Measurements from ENCODE around the gene GREB1. TPM values are rescaled to one million over a fixed set of nuclear protein-coding genes. Genes with fewer than 3 reads are reported as not detected.
A peak's percentile ranks its signal among the peaks of the same experiment; 100 is the strongest.

Gene GREB1
- total RNA-seq, 1 donor from 2014 or later, result 82.5 TPM

GRCh38 chr2:11567631-11568031, 33.8 kb downstream of the GREB1 start:
- H3K27ac Mint-ChIP-seq, result no peak overlapping the region
- no peak for TF ChIP-seq CTCF (IDR thresholded peaks at IDR 0.05; ENCODE audit: unreplicated experiment)
- H3K27me3 Mint-ChIP-seq, result no peaks in the 10 kb centered on the region
- H3K4me3 Mint-ChIP-seq (ENCODE audit: low read depth), result no peak overlapping the region
- no peaks in the 10 kb centered on the region for H3K4me1 Mint-ChIP-seq (ENCODE audit: low read depth)
- H3K9me3 Mint-ChIP-seq (ENCODE audit: low read depth), result no peaks in the 10 kb centered on the region
- H3K36me3 Mint-ChIP-seq (ENCODE audit: insufficient read depth), result peaks cover 10% of the 10 kb centered on the region
- no peak for DNase-seq (ENCODE audit: low spot score, unreplicated experiment)

- Mint-ChIP-seq H3K4me3 (ENCODE audit: low read depth) (no peak overlapping the region), H3K36me3 (ENCODE audit: insufficient read depth) (peaks cover 10% of the 10 kb centered on the region), H3K27me3 (no peaks in the 10 kb centered on the region), H3K27ac (no peak overlapping the region), H3K4me1 (ENCODE audit: low read depth) (no peaks in the 10 kb centered on the region), H3K9me3 (ENCODE audit: low read depth) (no peaks in the 10 kb centered on the region)
- no peak for TF ChIP-seq CTCF (IDR thresholded peaks at IDR 0.05; ENCODE audit: unreplicated experiment)
- DNase-seq (ENCODE audit: low spot score, unreplicated experiment), result no peak
Observed at GRCh38 chr2:11568436-11568835, 34.6 kb downstream of the GREB1 start.

- TF ChIP-seq CTCF (IDR thresholded peaks at IDR 0.05; ENCODE audit: unreplicated experiment), result no peak
- H3K9me3 Mint-ChIP-seq (ENCODE audit: low read depth), result no peaks in the 10 kb centered on the region
- peak overlapping the region; percentile 47 for H3K27ac Mint-ChIP-seq
- peaks cover 9% of the 10 kb centered on the region for H3K36me3 Mint-ChIP-seq (ENCODE audit: insufficient read depth)
- no peak for DNase-seq (ENCODE audit: low spot score, unreplicated experiment)
- H3K27me3 Mint-ChIP-seq, result no peaks in the 10 kb centered on the region
- no peak overlapping the region for H3K4me3 Mint-ChIP-seq (ENCODE audit: low read depth)
- H3K4me1 Mint-ChIP-seq (ENCODE audit: low read depth), result no peaks in the 10 kb centered on the region
Observed at GRCh38 chr2:11569636-11570035, 35.8 kb downstream of the GREB1 start.

GRCh38 chr2:11571170-11571569, 37.3 kb downstream of the GREB1 start:
- no peak overlapping the region for H3K27ac Mint-ChIP-seq
- H3K9me3 Mint-ChIP-seq (ENCODE audit: low read depth), result no peaks in the 10 kb centered on the region
- no peak for TF ChIP-seq CTCF (IDR thresholded peaks at IDR 0.05; ENCODE audit: unreplicated experiment)
- no peaks in the 10 kb centered on the region for H3K4me1 Mint-ChIP-seq (ENCODE audit: low read depth)
- no peak overlapping the region for H3K4me3 Mint-ChIP-seq (ENCODE audit: low read depth)
- no peak for DNase-seq (ENCODE audit: low spot score, unreplicated experiment)
- peaks cover 8% of the 10 kb centered on the region for H3K36me3 Mint-ChIP-seq (ENCODE audit: insufficient read depth)
- no peaks in the 10 kb centered on the region for H3K27me3 Mint-ChIP-seq

GRCh38 chr2:11572996-11573395, 39.2 kb downstream of the GREB1 start:
- DNase-seq (ENCODE audit: low spot score, unreplicated experiment), result no peak
- no peaks in the 10 kb centered on the region for H3K9me3 Mint-ChIP-seq (ENCODE audit: low read depth)
- no peak for TF ChIP-seq CTCF (IDR thresholded peaks at IDR 0.05; ENCODE audit: unreplicated experiment)
- H3K36me3 Mint-ChIP-seq (ENCODE audit: insufficient read depth), result peaks cover 8% of the 10 kb centered on the region
- H3K27ac Mint-ChIP-seq, result no peak overlapping the region
- no peak overlapping the region for H3K4me3 Mint-ChIP-seq (ENCODE audit: low read depth)
- H3K4me1 Mint-ChIP-seq (ENCODE audit: low read depth), result no peaks in the 10 kb centered on the region
- no peaks in the 10 kb centered on the region for H3K27me3 Mint-ChIP-seq

Data from progenitor cell of endocrine pancreas (in vitro differentiated cells).